ENCODE data around the gene TACR1.

DNA sequence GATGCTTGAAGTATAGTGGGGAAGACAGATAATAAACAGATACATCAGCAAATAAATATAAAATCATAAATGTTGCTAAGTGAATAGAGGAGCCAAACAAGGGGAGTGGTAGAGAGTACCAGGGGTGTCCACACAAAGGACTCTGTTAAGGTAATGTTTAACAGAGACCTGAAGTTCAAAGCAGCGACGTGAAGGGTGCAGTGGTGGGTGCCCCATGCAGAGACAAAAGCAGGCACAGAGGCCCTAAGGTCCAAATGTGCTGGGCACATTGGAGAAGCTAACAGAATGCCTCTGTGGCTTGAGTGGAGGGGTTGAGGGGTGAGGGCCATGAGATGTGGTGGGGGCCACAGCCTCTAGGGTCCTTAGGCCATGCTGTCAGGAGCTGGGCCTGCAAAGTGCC lies 131.8 kb downstream of the TACR1 start:
- TF ChIP-seq CEBPB (IDR thresholded peaks at IDR 0.05) (no peak), EP300 (IDR thresholded peaks at IDR 0.05; ENCODE audit: borderline replicate concordance) (no peak)
